LoVo (cell line): ENCODE results near the gene UROS.

ENCODE experiments used
- DNase-seq: peaks from one replicate; pipeline ENCODE4 v3.0.0-alpha.2; 2016; ENCODE audit warnings: low spot score

Gene UROS

DNA sequence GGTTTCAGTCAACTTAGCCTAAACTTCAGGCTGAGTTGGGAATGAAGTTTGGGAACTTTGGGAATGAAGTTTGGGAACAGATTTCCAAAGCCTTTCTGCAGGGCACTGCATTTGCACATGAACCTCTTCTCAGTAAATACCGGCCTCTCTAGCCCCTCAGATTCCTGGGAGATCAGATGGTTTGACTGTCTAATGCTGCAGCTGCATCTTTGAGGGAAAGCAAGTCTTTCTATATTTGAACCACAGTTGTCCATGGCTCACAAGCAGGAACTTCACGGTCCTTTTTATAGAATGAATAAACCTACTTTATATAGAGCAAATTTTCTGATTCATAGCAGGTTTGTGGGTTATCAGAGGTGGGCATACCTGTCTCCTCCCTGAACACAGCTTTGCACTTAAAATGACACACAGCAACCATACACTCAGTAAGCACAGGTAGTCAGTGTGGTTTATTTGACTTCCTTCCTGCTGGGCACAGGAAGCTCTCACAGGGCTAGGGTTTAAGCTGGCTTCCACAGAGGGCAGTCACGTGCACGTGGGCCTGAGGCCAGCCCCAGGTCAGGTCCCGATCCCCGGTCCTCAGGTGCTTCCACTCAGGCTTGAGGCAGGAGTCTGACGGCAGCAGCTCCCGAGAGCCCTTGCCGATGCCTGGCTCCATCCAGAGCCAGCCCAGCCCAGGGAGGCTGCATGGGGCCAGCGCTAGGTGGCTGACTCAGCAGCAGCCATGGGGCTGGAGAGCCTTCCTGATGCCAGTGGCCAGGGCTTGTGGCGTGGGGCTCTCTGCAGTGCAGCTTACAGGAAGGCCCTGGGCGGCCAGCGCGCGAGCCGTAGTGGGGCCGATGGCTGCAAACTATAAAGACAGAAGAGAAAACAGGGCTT is 34.7 kb downstream of the UROS start:
- DNase-seq: no peak

GRCh38 chr10:125785791-125786190 is 37.3 kb downstream of the UROS start:
- no peak for DNase-seq

GRCh38 chr10:125783957-125784356 is 39.1 kb downstream of the UROS start:
- DNase-seq: no peak

DNA sequence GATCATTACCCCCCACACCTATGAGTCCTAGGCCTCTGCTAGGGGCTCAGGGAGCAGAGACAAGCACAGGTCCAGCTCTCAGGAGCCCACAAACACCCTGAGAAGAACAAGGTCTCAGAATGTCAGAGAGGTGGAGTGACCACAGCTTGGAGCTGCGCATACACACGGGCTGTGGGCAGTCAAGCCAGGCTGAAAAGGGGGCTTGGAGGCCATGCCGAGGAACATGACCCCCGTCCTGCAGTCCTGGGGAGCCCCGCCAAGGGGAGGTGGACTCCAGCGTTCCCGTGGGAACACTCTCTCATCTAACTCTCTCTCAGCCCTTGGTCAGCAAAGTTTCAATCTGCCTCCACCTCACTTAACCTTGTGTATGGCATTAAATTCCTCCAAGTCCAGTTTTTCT is 39.6 kb downstream of the UROS start:
- no peak for DNase-seq

DNA sequence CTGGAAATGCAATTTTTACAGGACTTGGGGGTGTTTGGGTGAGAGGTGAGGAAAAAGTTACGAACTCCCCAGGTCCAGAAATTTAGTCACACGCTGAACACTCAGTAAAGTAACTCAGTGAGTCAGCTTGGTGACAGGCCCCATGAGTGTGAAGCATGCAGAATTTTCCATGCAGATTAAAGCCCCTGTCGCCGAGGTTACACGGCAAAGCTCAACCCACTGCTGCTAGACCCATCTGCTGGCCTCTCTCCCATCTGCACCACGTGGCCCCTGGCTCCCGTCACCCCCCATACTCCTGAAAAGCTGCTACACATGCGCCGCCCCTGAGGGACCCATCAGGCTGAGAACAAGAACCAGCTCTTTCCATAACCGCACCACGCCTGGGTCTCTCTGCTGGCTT is 40.4 kb downstream of the UROS start:
- no peak for DNase-seq

- DNase-seq: no peak
Observed at GRCh38 chr10:125782054-125782453, 41.0 kb downstream of the UROS start.

GRCh38 chr10:125781374-125781773 is 41.7 kb downstream of the UROS start:
- DNase-seq: no peak

DNA sequence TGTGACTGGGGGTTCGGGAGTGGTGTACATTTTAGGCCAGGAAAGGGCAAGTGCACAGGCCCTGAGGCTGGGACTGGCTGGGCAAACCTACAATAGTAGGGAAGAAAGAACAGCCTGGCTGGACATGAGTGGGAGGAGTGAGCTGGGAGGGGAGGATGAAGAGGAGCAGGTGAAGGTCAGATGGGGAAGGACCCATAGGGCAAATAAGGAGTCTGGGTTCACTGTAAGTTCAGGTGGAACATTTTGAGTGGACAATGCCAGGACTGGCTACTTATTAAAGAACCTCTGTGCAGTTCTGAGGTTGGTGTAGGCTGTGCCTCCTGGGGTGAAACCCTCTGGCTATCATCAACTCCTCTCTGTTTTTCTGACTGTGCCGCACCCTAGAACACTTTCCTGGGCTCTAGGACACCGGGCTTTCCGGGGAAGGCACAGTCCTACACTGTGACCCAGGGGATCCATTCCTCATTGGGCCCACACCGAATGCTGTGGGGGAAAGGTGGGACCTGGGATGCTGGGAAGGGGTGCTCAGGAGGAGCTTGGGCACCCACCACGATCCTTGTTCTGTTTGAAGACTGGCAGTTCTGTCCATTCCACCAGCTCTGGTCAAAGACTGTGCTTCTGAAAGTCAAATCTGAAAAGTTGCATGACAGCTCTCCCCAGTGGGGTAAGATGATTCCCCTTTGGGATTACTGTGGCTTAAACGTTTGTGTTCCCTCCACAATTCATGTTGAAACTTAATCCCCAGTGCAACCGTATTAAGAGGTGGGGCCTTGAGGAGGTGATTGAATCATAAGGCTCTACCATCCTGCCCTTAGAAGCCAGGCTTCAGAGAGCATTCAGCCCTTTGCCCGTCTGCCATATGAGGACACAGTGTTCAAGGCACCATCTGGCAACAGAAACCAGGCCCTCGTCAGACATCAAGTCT is 43.4 kb downstream of the UROS start:
- no peak for DNase-seq

GRCh38 chr10:125778556-125778955 is 44.5 kb downstream of the UROS start:
- DNase-seq: no peak

- no peak for DNase-seq
Observed at GRCh38 chr10:125777806-125778205, 45.3 kb downstream of the UROS start.

GRCh38 chr10:125775491-125776106 is 47.5 kb downstream of the UROS start, which contains the start of gene MMP21:
TSS of gene MMP21 (minus strand) at chr10:125775821. CDS start at chr10:125775821, 0 bp downstream.
- no peak for DNase-seq

GRCh38 chr10:125774581-125775191 is 48.4 kb downstream of the UROS start:
- no peak for DNase-seq

GRCh38 chr10:125773687-125774543 is 49.1 kb downstream of the UROS start:
- no peak for DNase-seq

DNA sequence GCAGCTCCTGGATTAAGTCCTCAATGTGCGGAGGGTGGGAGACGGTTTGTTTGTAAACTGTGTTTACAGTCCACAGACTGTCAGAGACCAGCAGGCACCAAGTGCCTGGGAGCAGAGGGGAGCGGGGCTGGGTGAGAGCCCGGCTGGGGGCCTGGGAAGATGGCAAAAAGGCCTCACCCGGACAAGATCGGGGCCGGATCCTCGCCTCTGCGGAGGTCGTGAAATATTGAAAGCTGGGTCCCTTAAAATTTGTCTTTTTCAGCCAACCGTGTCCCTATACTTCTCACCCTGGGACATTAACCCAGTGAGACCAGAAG is 50.2 kb downstream of the UROS start:
- DNase-seq: no peak

DNA sequence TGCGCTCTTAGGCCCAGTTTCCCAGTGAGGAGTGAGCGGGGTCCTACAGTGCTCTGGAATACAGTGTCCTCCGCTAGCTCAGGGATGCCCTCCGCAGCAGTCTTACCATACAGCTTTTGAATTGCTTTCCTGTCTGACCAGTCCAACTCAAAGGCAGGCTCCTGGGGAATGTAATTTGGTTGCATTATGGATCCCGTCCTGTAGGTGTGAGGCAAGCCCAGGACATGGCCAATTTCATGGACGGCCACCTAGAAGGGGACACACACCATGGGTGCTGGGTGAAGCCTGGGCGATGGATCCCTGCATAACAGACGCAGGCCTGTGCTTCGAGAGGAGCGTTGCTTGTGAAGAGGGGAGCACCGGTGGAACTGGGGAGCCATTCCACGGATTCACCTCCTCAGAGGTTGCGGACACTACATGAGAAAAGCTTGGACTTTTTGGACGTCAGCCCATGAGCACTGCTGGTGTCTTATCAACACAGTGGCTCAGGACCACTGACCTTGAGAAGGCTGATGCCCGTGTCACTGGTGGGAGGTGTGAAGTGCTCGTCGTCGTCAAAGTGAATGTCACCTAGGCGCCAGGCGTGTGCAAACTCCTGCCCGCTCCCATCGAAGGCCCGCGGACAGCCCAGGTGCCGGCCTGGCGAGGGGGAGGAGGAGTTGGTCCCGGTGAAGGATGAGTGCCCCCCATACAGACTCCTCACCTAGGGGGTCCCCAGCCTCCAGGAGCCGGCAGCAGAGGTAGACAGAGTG is 50.8 kb downstream of the UROS start:
- no peak for DNase-seq

DNA sequence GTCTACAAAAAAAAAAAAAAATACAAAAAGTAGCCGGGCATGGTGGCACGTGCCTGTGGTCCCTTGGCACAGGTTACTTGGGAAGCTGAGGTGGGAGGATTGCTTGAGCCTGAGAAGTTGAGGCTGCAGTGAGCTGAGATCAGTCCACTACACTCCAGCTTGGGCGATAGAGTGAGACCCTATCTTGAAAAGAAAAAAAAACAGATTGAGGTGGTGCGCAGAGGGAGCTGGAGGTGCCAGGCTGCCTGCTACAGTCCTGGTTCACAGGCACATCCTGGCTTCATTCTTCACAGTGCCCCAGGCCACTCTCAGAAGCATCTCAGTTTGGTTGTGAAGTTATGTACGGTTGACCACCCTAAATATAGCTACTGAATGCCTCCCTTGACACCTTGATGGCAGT is 52.2 kb downstream of the UROS start:
- DNase-seq: no peak

DNA sequence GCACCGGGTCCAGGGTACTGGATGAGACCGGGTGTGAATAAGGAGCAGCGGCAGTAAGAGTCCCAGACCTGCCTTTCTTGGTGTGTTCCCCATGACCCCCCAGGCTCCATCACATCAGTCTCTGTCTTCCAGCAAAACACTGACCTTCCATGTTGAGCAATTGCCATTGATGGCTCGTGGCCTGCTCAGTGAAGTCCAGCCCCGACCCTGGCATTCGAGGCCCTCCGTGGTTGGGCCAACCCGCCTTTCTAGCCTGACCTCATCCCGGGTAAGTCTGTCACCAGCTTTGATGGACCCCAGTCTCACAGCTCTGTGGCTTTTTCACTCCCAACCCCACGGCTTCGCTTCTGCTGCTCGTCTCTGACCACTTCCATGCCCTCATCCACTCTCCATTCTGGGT is 53.9 kb downstream of the UROS start:
- DNase-seq: no peak

- DNase-seq: no peak
Observed at GRCh38 chr10:125768219-125768855, 54.7 kb downstream of the UROS start.

DNA sequence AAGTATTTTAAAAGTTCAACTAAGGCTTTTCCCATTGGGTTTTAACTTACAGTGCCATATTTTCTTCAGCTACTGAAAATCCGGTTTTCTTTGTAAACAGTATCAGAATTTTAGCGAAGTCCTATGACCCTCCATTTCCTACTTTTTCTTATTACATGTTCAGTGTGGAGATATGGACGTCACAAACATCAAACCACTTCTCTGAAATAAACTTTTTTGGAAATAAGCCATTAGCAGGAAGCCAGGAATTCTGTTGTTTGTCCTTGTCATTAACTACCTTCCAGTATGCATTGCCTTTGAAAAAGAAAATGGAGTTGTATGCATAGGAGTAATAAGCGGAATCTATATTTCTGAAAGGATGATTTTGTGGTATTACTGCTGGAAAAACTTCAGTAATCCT is 56.5 kb downstream of the UROS start:
- DNase-seq: no peak

- DNase-seq: no peak
Observed at GRCh38 chr10:125765835-125766234, 57.2 kb downstream of the UROS start.
